C4-2B (cell line): ENCODE data around the gene ITPR1.

Source experiments
- H3K27ac ChIP-seq: fragments of 450-650 bp; 2 replicates; pipeline ENCODE4 v1.5.1; 2017
- ZFX ChIP-seq: fragments of 450-650 bp; IDR thresholded peaks from 2 replicates; pipeline ENCODE4 v1.6.1; 2017
- TF ChIP-seq, protein P1 (sequence below): fragments of 450-650 bp; conservative IDR thresholded peaks from 2 replicates; pipeline ENCODE4 v1.5.1; 2017; ENCODE audit warnings: mild to moderate bottlenecking

ITPR1 gene

DNA sequence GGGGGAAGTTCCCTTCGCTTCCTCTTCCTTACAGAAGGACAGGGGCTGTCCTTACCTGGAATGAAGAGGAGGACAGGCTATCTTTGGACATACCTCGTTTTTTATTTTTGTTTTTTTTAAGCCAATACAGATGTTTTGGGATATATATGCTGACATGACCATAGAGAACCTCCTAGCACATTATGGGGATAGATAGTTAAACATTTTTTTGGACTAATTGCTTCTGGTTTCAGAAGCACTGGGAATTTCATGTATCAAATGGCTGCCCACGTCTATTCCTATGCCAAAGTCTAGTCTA, 247.9 kb downstream of the ITPR1 start:
- no peak for TF ChIP-seq ZFX
- TF ChIP-seq, protein P1, sequence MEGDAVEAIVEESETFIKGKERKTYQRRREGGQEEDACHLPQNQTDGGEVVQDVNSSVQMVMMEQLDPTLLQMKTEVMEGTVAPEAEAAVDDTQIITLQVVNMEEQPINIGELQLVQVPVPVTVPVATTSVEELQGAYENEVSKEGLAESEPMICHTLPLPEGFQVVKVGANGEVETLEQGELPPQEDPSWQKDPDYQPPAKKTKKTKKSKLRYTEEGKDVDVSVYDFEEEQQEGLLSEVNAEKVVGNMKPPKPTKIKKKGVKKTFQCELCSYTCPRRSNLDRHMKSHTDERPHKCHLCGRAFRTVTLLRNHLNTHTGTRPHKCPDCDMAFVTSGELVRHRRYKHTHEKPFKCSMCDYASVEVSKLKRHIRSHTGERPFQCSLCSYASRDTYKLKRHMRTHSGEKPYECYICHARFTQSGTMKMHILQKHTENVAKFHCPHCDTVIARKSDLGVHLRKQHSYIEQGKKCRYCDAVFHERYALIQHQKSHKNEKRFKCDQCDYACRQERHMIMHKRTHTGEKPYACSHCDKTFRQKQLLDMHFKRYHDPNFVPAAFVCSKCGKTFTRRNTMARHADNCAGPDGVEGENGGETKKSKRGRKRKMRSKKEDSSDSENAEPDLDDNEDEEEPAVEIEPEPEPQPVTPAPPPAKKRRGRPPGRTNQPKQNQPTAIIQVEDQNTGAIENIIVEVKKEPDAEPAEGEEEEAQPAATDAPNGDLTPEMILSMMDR, result no peak
- peak overlapping the region; percentile 57; the same call in 1 of the 2 replicates for H3K27ac ChIP-seq

DNA sequence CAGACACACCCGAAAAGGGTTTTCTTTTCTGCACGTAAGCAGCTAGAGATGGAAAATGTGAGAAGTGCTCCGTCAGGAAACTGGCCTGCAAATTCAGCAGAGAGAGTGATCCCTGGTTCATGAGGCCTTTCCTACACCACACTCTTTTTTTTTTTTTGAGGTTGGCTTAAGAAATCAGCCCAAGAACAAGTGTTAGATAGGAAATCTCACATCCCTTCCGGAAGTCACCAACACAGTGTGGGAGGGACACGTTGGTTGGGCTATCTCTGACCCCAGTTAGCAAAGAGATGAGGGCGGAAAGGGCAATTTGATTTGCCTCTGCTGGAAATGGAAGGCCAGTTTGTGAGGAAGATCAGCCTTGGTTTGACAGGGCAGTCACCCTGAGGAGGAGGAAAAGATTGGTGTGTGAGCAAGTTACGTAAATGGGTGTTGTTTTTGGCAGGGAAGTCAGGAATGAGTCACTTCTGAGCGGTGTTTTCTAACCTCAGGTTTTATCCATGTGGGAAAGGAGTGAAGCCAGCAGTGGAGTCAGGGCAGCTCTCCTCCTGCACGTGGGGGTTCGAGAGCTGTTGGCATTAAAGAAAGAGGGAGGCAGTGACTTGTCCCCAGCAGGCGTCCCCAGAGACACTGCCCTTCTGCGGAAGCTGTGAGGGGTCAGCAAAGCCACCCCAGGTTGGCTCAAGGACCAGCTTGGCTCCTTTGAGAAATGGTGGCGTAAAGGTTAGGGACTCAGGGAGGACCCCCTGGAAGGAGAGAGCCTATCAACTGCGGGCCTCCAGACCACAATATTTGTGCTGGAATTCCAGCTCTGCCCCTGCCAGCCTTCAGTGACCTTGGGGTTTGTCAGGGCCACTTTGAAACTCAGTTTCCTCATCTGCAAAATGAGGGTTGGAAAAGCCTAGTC, 248.5 kb downstream of the ITPR1 start:
- TF ChIP-seq ZFX, result no peak
- TF ChIP-seq, protein P1, result no peak
- H3K27ac ChIP-seq, result peak overlapping the region; percentile 57

GRCh38 chr3:4742359-4742758, 249.2 kb downstream of the ITPR1 start:
- TF ChIP-seq, protein P1, result no peak
- no peak for TF ChIP-seq ZFX
- H3K27ac ChIP-seq, result peak overlapping the region; percentile 57

DNA sequence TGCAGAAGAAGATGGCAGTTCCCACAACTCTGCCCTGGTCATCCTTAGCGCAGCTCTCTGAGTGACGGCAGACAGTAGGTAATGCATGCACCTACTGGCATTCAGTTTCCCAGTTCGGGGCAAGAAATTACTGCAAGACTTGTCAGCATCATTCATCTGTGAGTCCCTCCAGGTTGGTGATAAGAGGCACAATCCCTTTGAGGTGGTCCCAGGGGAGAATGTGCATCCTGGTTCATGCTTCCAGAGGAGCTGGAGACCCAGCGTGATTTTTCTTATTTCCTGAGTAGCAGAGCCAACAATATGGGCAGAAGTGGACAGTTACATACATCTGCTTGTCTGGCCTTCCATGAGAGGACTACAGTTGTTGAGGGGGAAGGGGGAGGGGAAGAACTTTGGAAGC, 250.2 kb downstream of the ITPR1 start:
- TF ChIP-seq, protein P1, result no peak
- TF ChIP-seq ZFX, result no peak
- no peak overlapping the region for H3K27ac ChIP-seq

GRCh38 chr3:4744405-4745234, 251.5 kb downstream of the ITPR1 start:
- H3K27ac ChIP-seq, result no peak overlapping the region

DNA sequence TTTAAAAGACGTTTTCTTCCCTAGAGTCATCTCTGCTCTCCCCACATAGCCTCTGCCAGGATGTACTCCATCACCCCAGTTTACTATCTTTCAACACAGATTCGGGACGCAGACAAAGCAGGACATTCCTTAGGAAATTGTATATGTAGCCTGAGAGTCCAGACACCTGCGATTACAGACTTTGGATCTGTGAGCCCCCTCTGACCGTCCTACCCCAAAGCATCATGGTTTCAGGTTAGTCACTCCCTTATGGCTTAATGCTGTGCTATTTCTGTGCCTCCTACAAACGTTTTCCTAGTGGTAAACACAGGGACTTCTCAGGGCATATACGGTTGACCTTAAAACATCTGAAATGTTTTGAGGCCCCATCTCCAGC, 252.1 kb downstream of the ITPR1 start:
- no peak for TF ChIP-seq ZFX
- TF ChIP-seq, protein P1, result no peak
- H3K27ac ChIP-seq, result no peak overlapping the region

More at GRCh38 chr3:4744405-4745234, 251.5 kb downstream of the ITPR1 start:
- TF ChIP-seq ZFX, result no peak
- TF ChIP-seq, protein P1, result no peak
